Lung (tissue), 12 donors: ENCODE data around the gene PRLHR. TPM values are rescaled to one million over a fixed set of nuclear protein-coding genes. Genes with fewer than 3 reads are reported as not detected.

ENCODE experiments used
- ATAC-seq: fragments of 200-7000 bp; cut with Tn5 transposase; one replicate; pipeline ENCODE4 v1.9.1; 2020; ENCODE audit warnings: moderate number of reproducible peaks; ENCODE audit not compliant: insufficient read depth, low FRiP score
- DNase-seq, 3 donors: peaks; one replicate each; pipeline ENCODE4 v3.0.0-alpha.2; 2013 to 2017
- H3K27ac ChIP-seq, 2 donors: one replicate each; pipeline ENCODE4 v1.5.1; 2013; ENCODE audit warnings: mild to moderate bottlenecking in 2 of 2, moderate library complexity in 2 of 2, control low read depth in 1 of 2, inconsistent platforms in 1 of 2, low read depth in 1 of 2, low read length in 1 of 2
- H3K27me3 ChIP-seq, 3 donors: one replicate each; pipeline ENCODE4 v1.5.1; 2013; ENCODE audit warnings: low read length in 2 of 3; ENCODE audit not compliant: control insufficient read depth in 3 of 3, insufficient read depth in 3 of 3
- H3K36me3 ChIP-seq, 4 donors: one replicate each; pipeline ENCODE4 v1.5.1; 2013; ENCODE audit warnings: low read length in 4 of 4, mild to moderate bottlenecking in 1 of 4, moderate library complexity in 1 of 4; ENCODE audit not compliant: control insufficient read depth in 4 of 4, insufficient read depth in 4 of 4
- H3K4me1 ChIP-seq, 5 donors: one replicate each; pipeline ENCODE4 v1.5.1; 2013; ENCODE audit warnings: low read length in 5 of 5, mild to moderate bottlenecking in 2 of 5, moderate library complexity in 1 of 5; ENCODE audit not compliant: control insufficient read depth in 5 of 5, insufficient read depth in 5 of 5
- H3K4me3 ChIP-seq: one replicate; pipeline ENCODE4 v1.5.1; 2013; ENCODE audit warnings: mild to moderate bottlenecking, control low read depth, moderate library complexity
- H3K9ac ChIP-seq, 2 donors: one replicate each; pipeline ENCODE4 v1.5.1; 2013; ENCODE audit warnings: low read length in 2 of 2, control low read depth in 1 of 2; ENCODE audit not compliant: insufficient read depth in 1 of 2
- H3K9me3 ChIP-seq, 4 donors: one replicate each; pipeline ENCODE4 v1.5.1; 2013; ENCODE audit warnings: low read length in 3 of 4, mild to moderate bottlenecking in 1 of 4, moderate library complexity in 1 of 4; ENCODE audit not compliant: control insufficient read depth in 4 of 4, insufficient read depth in 3 of 4
- CTCF ChIP-seq: IDR thresholded peaks from 2 replicates; pipeline ENCODE4 v1.5.1; 2012; ENCODE audit warnings: mild to moderate bottlenecking; ENCODE audit errors: control extremely low read depth, extremely low read depth
- WGBS, 2 donors: extraction: QIAGEN DNeasy Blood & Tissue Kit; methylation state at CpG; one replicate each; pipeline ENCODE4 v1.1.7; 2013; 5-methylcytosine and 5-hydroxymethylcytosine counted together
- polyA plus RNA-seq, 2 donors: library from polyadenylated mRNA; stranded (reverse); fragments of 200-250 nt; gene quantifications; one replicate each; pipeline ENCODE4 v1.2.1, GENCODE V29; 2013
- total RNA-seq, 2 donors: library from RNA; depleted of rRNA in 1 of 2; stranded (reverse); fragments of >200 nt in 1 of 2; gene quantifications; one replicate each; pipeline ENCODE4 v1.2.1, GENCODE V29; 2014 to 2021
- donor health status: control.
- donor health status: control.
- donor health status: Bipolar disorder and iron deficiency.
- donor health status: healthy.
- donor health status: DM: yes; HTN: yes; CAD: no.

The PRLHR gene
- total and polyA plus RNA-seq, 4 donors = not detected

- no peak overlapping the region for H3K4me3 ChIP-seq
- H3K27ac ChIP-seq = no peak overlapping the region
- 86 to 87% methylated on average over 5 of the region's 5 CpGs for WGBS, 2 donors
- TF ChIP-seq CTCF = no peak
- H3K36me3 ChIP-seq = no peaks in the 10 kb centered on the region
- no peak for ATAC-seq
- H3K9ac ChIP-seq = no peak overlapping the region
- peaks cover 0 to 13% (median 2%) of the 10 kb centered on the region in 3 donors for H3K27me3 ChIP-seq
- no peaks in the 10 kb centered on the region for H3K4me1 ChIP-seq
- peaks cover 0 to 2% (median 0%) of the 10 kb centered on the region in 4 donors for H3K9me3 ChIP-seq
- DNase-seq = no peak
These were observed 48.2 kb downstream of the PRLHR start for GRCh38 chr10:118547282-118547681.

GRCh38 chr10:118546479-118546878 is 49.0 kb downstream of the PRLHR start:
- no peak overlapping the region for H3K9ac ChIP-seq
- ATAC-seq (no peak), DNase-seq (no peak)
- no peaks in the 10 kb centered on the region for H3K4me1 ChIP-seq
- TF ChIP-seq CTCF = no peak
- no peaks in the 10 kb centered on the region for H3K36me3 ChIP-seq
- no peak overlapping the region for H3K27ac ChIP-seq
- peaks cover 0 to 5% (median 0%) of the 10 kb centered on the region in 4 donors for H3K9me3 ChIP-seq
- no peak overlapping the region for H3K4me3 ChIP-seq
- WGBS, 2 donors = 81 to 89% methylated on average over 2 of the region's 2 CpGs
- peaks cover 0 to 16% (median 5%) of the 10 kb centered on the region in 3 donors for H3K27me3 ChIP-seq

GRCh38 chr10:118545381-118545780 is 50.1 kb downstream of the PRLHR start:
- 78 to 85% methylated on average over 1 of the region's 1 CpG for whole genome bisulfite sequencing, 2 donors
- Histone ChIP-seq H3K27me3 (peaks cover 0 to 21% (median 6%) of the 10 kb centered on the region in 3 donors), H3K9ac (no peak overlapping the region), H3K9me3 (peaks cover 0 to 5% (median 0%) of the 10 kb centered on the region in 4 donors), H3K27ac (no peak overlapping the region), H3K4me3 (no peak overlapping the region), H3K36me3 (no peaks in the 10 kb centered on the region), H3K4me1 (no peaks in the 10 kb centered on the region)
- no peak for DNase-seq
- no peak for ATAC-seq
- TF ChIP-seq CTCF = no peak

GRCh38 chr10:118544401-118544948 is 51.0 kb downstream of the PRLHR start:
- H3K4me3 ChIP-seq = no peak overlapping the region
- no peak for ATAC-seq
- H3K36me3 ChIP-seq = no peaks in the 10 kb centered on the region
- no peaks in the 10 kb centered on the region for H3K4me1 ChIP-seq
- no peak overlapping the region for H3K27ac ChIP-seq
- TF ChIP-seq CTCF = no peak
- H3K27me3 ChIP-seq = peaks cover 0 to 21% (median 6%) of the 10 kb centered on the region in 3 donors
- DNase-seq = no peak
- no peak overlapping the region for H3K9ac ChIP-seq
- H3K9me3 ChIP-seq = peaks cover 0 to 5% (median 0%) of the 10 kb centered on the region in 4 donors
- 70 to 74% methylated on average over 4 of the region's 4 CpGs for WGBS, 2 donors
